Glomerular visceral epithelial cell (primary cell): ENCODE data around the gene G6PC3.
"Not testable (repeated sequence)": the region's sequence is repeated elsewhere in the genome, so short reads cannot be mapped to it uniquely, and the experiment has no call there.

Experiments used
- DNase-seq: peaks from one replicate; pipeline ENCODE4 v3.0.0-alpha.2; 2016; ENCODE audit errors: extremely low spot score

The G6PC3 gene

GRCh38 chr17:44083250-44083849 lies 12.8 kb downstream of the G6PC3 start:
- DNase-seq: peak; percentile 61

- DNase-seq: no peak
Measured at GRCh38 chr17:44084131-44084538, 13.6 kb downstream of the G6PC3 start.

- no peak for DNase-seq
Measured at GRCh38 chr17:44084921-44085320, 14.4 kb downstream of the G6PC3 start.

GRCh38 chr17:44085908-44086307 lies 15.4 kb downstream of the G6PC3 start:
- no peak for DNase-seq

GRCh38 chr17:44086364-44087311 lies 16.1 kb downstream of the G6PC3 start:
- DNase-seq: peak; percentile 91

- no peak for DNase-seq
Measured at GRCh38 chr17:44087319-44087718, 16.8 kb downstream of the G6PC3 start.

GRCh38 chr17:44088254-44088653 lies 17.7 kb downstream of the G6PC3 start:
- DNase-seq: no peak

- DNase-seq: no peak
Measured at GRCh38 chr17:44091200-44091997, 20.9 kb downstream of the G6PC3 start.

- no peak for DNase-seq
Measured at GRCh38 chr17:44092051-44092450, 21.5 kb downstream of the G6PC3 start.

- DNase-seq: no peak
Measured at GRCh38 chr17:44093231-44093900, 22.8 kb downstream of the G6PC3 start.

- no peak for DNase-seq
Measured at GRCh38 chr17:44094701-44095387, 24.3 kb downstream of the G6PC3 start.

GRCh38 chr17:44095388-44095646 lies 24.8 kb downstream of the G6PC3 start:
- DNase-seq: no peak

- peak; percentile 84 for DNase-seq
Measured at GRCh38 chr17:44095647-44096496, 25.3 kb downstream of the G6PC3 start.

- peak; percentile 71 for DNase-seq
Measured at GRCh38 chr17:44097110-44097958, 26.8 kb downstream of the G6PC3 start.

GRCh38 chr17:44101858-44102257 lies 31.3 kb downstream of the G6PC3 start:
- DNase-seq: not testable (repeated sequence)

GRCh38 chr17:44102849-44103622 lies 32.5 kb downstream of the G6PC3 start:
- DNase-seq: no peak

GRCh38 chr17:44105483-44105882 lies 34.9 kb downstream of the G6PC3 start:
- DNase-seq: no peak

GRCh38 chr17:44105941-44106340 lies 35.4 kb downstream of the G6PC3 start:
- no peak for DNase-seq

- DNase-seq: no peak
Measured at GRCh38 chr17:44106801-44107200, 36.3 kb downstream of the G6PC3 start.
